Measurements from ENCODE around the gene CDH23. TPM values are rescaled to one million over a fixed set of nuclear protein-coding genes. Genes with fewer than 3 reads are reported as not detected.

CDH23 gene
- total and polyA plus RNA-seq, 2 experiments from 2014 or later, result 0.08 TPM; not detected in 1

DNA sequence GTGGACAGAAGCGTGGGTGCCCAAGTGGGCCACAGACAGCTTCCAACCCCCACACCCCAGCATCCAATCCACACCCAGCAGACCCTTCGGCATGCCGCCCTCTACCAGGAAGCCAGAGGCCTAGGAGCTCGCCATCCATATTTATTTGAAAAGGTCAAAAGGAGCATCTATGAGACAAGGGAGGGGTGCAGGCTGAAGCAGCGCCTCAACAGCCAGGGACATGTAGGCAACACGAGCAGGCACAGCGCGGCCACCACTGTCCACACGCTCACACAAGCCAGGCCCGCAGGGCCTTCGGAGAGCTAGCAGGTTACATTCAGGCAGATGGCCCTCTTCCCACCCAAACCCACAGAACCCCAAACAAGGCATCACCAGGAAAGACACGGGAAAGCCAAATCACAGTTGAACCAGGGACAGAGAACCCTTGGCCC lies 419.7 kb downstream of the CDH23 start:
- no peaks in the 10 kb centered on the region for H3K79me2 ChIP-seq (ENCODE audit: insufficient read depth)
- no peak overlapping the region for H3K4me2 ChIP-seq (ENCODE audit: unreplicated experiment)
- H3K36me3 ChIP-seq (ENCODE audit: low read depth), result peaks cover 35% of the 10 kb centered on the region; the same call in 1 of the 2 replicates
- H3K27ac ChIP-seq, result no peak overlapping the region
- no peaks in the 10 kb centered on the region for H3K27me3 ChIP-seq (replicated peaks; ENCODE audit: insufficient read depth)
- H3F3A ChIP-seq (ENCODE audit: insufficient read depth), result no peaks in the 10 kb centered on the region
- H3K9me3 ChIP-seq (ENCODE audit: low read depth), result no peaks in the 10 kb centered on the region
- WGBS, 2 experiments (ENCODE audit: low coverage in 1 of 2, low lambda C conversion rate in 2 of 2, missing lambda C conversion rate in 2 of 2), result 94% methylated on average over 12 of the region's 12 CpGs
- in situ Hi-C loops (cut with MboI), result loop anchor here (10.0 kb wide), 1 partner anchor 492 kb away; no protein-coding TSS in a partner anchor
- no peaks in the 10 kb centered on the region for H4K20me1 ChIP-seq (ENCODE audit: insufficient read depth)
- H3K9me2 ChIP-seq (ENCODE audit: insufficient read depth), result no peaks in the 10 kb centered on the region
- H3K4me1 ChIP-seq (ENCODE audit: insufficient read depth), result no peaks in the 10 kb centered on the region
- no peak for DNase-seq
- TF ChIP-seq EZH2phosphoT487 (IDR thresholded peaks at IDR 0.05; ENCODE audit: insufficient read depth, low read depth) (no peak), EZH2 (IDR thresholded peaks at IDR 0.05; ENCODE audit: insufficient read depth, poor library complexity, severe bottlenecking) (no peak)
- H3K4me3 ChIP-seq, result no peak overlapping the region
- no peak overlapping the region for H3K9ac ChIP-seq
- no peak overlapping the region for H2AFZ ChIP-seq

DNA sequence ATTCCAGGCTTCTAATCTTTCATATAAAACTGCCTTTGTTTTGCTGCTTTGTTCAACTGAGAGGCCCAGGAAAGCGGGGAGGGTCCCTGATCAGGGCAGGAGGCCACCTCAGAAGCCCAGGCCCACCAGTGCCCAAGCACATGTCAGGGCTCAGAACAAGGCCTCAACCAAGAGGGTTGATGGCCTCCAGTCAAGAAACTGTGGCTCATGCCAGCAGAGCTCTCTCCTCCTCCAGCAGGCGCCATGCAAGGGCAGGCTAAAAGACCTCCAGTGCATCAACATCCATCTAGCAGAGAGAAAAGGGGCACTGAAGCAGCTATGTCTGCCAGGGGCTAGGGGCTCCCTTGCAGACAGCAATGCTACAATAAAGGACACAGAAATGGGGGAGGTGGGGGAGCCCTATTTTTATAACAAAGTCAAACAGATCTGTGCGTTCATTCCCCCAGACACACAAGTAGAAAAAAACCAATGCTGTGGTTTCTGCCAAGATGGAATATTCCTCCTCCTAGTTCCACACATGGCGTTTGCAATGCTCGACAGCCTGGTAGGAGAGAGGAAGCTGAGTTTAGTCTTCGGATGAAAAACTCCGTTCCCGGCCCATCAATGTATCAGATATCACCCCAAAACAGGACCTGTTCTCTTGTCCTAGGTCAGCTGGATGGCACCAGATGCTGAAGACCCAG lies 420.4 kb downstream of the CDH23 start:
- Histone ChIP-seq H3K9me3 (ENCODE audit: low read depth) (no peaks in the 10 kb centered on the region), H3K4me2 (ENCODE audit: unreplicated experiment) (no peak overlapping the region), H2AFZ (no peak overlapping the region), H3F3A (ENCODE audit: insufficient read depth) (no peaks in the 10 kb centered on the region), H3K4me1 (ENCODE audit: insufficient read depth) (no peaks in the 10 kb centered on the region), H3K27ac (no peak overlapping the region), H3K36me3 (ENCODE audit: low read depth) (peaks cover 37% of the 10 kb centered on the region; the same call in 1 of the 2 replicates), H3K4me3 (no peak overlapping the region), H3K9me2 (ENCODE audit: insufficient read depth) (no peaks in the 10 kb centered on the region), H3K79me2 (ENCODE audit: insufficient read depth) (no peaks in the 10 kb centered on the region), H3K9ac (no peak overlapping the region), H3K27me3 (replicated peaks; ENCODE audit: insufficient read depth) (no peaks in the 10 kb centered on the region), H4K20me1 (ENCODE audit: insufficient read depth) (no peaks in the 10 kb centered on the region)
- in situ Hi-C loops (cut with MboI), result loop anchor here (10.0 kb wide), 1 partner anchor 492 kb away; no protein-coding TSS in a partner anchor
- TF ChIP-seq EZH2phosphoT487 (IDR thresholded peaks at IDR 0.05; ENCODE audit: insufficient read depth, low read depth) (no peak), EZH2 (IDR thresholded peaks at IDR 0.05; ENCODE audit: insufficient read depth, poor library complexity, severe bottlenecking) (no peak)
- 89% methylated on average over 8 of the region's 8 CpGs for WGBS, 2 experiments (ENCODE audit: low coverage in 1 of 2, low lambda C conversion rate in 2 of 2, missing lambda C conversion rate in 2 of 2)
- DNase-seq, result no peak

DNA sequence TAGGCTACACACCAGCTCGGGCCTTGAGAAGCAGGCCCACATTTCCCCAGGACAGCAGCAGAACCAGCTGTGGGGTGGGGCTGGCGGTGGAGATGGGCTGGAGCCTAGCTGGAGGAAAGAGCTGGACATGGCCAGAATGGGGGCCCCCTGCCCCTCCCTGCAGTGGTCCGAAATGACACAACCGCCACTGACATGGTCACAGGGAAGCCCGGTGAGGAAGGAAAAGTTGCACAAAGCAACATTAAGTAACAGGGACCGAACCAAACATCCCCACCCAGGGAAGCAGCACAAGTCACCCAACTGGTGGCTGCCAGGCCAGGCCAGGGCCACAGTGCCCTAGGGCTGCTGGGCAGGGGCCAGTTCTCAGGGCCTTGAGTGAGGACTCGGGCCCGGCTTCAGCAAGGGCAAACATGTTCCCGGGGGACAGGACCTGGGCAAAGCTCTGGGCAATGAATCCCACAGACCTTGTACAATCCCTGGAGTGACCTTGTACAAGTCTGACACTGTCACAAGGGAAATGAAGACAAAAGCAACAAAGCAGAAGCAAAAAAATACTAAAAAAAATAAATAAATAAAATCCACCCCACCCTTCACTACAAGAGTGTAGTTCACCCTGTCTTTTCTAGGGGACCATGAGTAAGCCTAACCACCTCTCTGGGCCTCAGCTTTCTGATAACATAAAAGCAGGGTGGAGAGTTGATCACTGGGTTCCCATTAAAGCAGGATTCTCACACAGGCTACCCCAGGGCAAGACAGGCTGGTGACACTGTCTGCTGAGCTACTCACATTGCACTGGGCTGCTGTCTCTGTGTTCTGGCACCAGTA lies 421.3 kb downstream of the CDH23 start:
- TF ChIP-seq EZH2phosphoT487 (IDR thresholded peaks at IDR 0.05; ENCODE audit: insufficient read depth, low read depth) (no peak), EZH2 (IDR thresholded peaks at IDR 0.05; ENCODE audit: insufficient read depth, poor library complexity, severe bottlenecking) (no peak)
- Histone ChIP-seq H2AFZ (no peak overlapping the region), H3F3A (ENCODE audit: insufficient read depth) (no peaks in the 10 kb centered on the region), H3K79me2 (ENCODE audit: insufficient read depth) (no peaks in the 10 kb centered on the region), H3K4me2 (ENCODE audit: unreplicated experiment) (no peak overlapping the region), H3K4me1 (ENCODE audit: insufficient read depth) (no peaks in the 10 kb centered on the region), H3K9me3 (ENCODE audit: low read depth) (no peaks in the 10 kb centered on the region), H4K20me1 (ENCODE audit: insufficient read depth) (no peaks in the 10 kb centered on the region), H3K27ac (no peak overlapping the region), H3K27me3 (replicated peaks; ENCODE audit: insufficient read depth) (no peaks in the 10 kb centered on the region), H3K4me3 (no peak overlapping the region), H3K36me3 (ENCODE audit: low read depth) (peaks cover 37% of the 10 kb centered on the region), H3K9me2 (ENCODE audit: insufficient read depth) (no peaks in the 10 kb centered on the region), H3K9ac (no peak overlapping the region)
- in situ Hi-C loops (cut with MboI), result loop anchor here (10.0 kb wide), 1 partner anchor 493 kb away; no protein-coding TSS in a partner anchor
- 43 to 48% methylated on average over 9 of the region's 9 CpGs for WGBS, 2 experiments (ENCODE audit: low coverage in 1 of 2, low lambda C conversion rate in 2 of 2, missing lambda C conversion rate in 2 of 2)
- no peak for DNase-seq

GRCh38 chr10:71818674-71819260 lies 422.0 kb downstream of the CDH23 start:
- Histone ChIP-seq H3F3A (ENCODE audit: insufficient read depth) (no peaks in the 10 kb centered on the region), H3K27ac (no peak overlapping the region), H3K36me3 (ENCODE audit: low read depth) (peaks cover 37% of the 10 kb centered on the region), H3K9me3 (ENCODE audit: low read depth) (no peaks in the 10 kb centered on the region), H4K20me1 (ENCODE audit: insufficient read depth) (no peaks in the 10 kb centered on the region), H3K4me2 (ENCODE audit: unreplicated experiment) (no peak overlapping the region), H3K9me2 (ENCODE audit: insufficient read depth) (no peaks in the 10 kb centered on the region), H3K79me2 (ENCODE audit: insufficient read depth) (no peaks in the 10 kb centered on the region), H2AFZ (no peak overlapping the region), H3K9ac (no peak overlapping the region), H3K4me3 (no peak overlapping the region), H3K27me3 (replicated peaks; ENCODE audit: insufficient read depth) (no peaks in the 10 kb centered on the region), H3K4me1 (ENCODE audit: insufficient read depth) (no peaks in the 10 kb centered on the region)
- in situ Hi-C loops (cut with MboI), result loop anchor here (10.0 kb wide), 1 partner anchor 494 kb away; no protein-coding TSS in a partner anchor
- WGBS, 2 experiments (ENCODE audit: low coverage in 1 of 2, low lambda C conversion rate in 2 of 2, missing lambda C conversion rate in 2 of 2), result 86 to 88% methylated on average over 14 of the region's 14 CpGs
- no peak for DNase-seq
- no peak for TF ChIP-seq EZH2phosphoT487 (IDR thresholded peaks at IDR 0.05; ENCODE audit: insufficient read depth, low read depth)
- no peak for TF ChIP-seq EZH2 (IDR thresholded peaks at IDR 0.05; ENCODE audit: insufficient read depth, poor library complexity, severe bottlenecking)

Measured in GM23248 (cell line).